Measurements from ENCODE around the gene AKAP13.
"Not testable (repeated sequence)": the region's sequence is repeated elsewhere in the genome, so short reads cannot be mapped to it uniquely, and the experiment has no call there.

The AKAP13 gene

GRCh38 chr15:85480923-85481322, 100.5 kb downstream of the AKAP13 start:
- no peak for DNase-seq

- not testable (repeated sequence) for DNase-seq
Measured at GRCh38 chr15:85481543-85481942, 101.1 kb downstream of the AKAP13 start.

DNA sequence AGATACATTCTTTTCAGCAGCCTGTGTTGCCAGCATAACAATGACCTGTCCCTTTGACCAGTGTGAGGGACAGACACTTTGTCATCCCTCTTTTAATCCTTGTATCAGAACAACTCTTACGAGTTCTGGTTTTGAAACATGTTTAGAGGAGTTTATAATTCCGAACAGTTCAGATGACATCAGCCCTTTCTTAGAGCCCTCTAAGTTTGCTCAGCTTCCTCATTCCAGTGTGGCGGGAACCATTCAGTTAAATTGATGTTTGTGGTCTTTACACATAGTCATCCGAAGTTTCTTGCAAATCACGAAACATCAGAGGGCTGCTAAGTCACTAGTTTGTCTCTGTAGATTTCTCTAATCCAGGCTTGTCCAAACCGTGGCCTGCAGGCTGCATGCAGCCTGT, 102.5 kb downstream of the AKAP13 start:
- DNase-seq = peak; percentile 65 to 71

GRCh38 chr15:85483955-85484354, 103.6 kb downstream of the AKAP13 start:
- not testable (repeated sequence) for DNase-seq

DNA sequence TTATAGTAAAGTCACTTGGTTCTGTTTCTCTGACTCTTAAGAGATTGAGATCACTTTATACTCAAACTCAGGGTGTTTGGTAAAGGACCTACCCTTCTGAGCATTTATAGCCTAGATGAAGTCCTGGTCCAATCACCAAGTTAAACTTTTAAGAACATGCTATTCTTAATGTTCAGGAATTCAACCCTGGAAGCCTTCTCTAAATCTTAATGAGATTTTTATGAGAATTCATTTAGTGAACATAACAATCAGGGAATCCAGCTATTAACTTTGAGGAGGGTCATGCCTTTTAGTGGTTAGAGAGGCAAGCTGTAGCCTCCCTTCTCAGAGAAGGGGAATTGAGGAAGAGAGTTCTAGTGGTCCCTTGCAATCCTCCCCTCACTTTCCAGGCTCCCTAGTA, 104.5 kb downstream of the AKAP13 start:
- DNase-seq = not testable (repeated sequence)

GRCh38 chr15:85485956-85486567, 105.7 kb downstream of the AKAP13 start:
- DNase-seq = peak; percentile 83 to 84

DNA sequence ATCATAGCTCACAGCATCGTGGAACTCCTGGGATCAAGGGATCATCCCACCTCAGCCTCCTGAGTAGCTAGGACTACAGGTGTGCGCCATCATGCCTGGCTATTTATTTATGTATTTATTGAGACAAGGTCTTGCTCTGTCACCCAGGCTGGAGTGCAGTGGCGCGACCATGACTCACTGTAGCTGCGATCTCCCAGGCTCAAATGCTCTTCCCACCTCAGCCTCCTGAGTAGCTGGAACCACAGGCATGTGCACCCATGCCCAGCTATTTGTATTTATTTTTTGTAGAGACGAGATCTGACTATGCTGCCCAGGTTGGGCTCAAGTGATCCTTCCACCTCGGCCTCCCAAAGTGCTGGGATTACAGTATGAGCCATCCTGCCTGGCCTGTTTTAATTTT, 107.4 kb downstream of the AKAP13 start:
- DNase-seq = not testable (repeated sequence)

DNA sequence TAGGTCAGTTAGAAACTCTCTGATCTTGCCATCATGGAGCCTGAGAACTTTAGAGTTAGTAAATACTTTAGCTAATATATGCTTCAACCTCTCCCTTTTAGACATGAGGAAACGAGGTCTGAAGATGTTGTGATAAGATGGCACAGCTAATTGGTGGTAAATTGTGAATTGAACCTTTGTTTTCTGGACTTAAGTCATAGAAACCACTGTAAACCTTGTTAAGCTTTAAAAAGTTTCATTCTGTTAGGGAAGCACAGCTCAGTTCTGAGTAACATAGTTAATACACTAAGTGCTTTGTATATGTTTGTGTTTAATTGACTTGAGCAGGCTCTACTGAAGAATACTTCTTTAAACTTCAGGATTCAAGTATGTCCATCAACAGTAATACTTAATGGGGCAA, 108.6 kb downstream of the AKAP13 start:
- no peak for DNase-seq

GRCh38 chr15:85489773-85490493, 109.5 kb downstream of the AKAP13 start:
- DNase-seq = no peak

- peak; percentile 25 to 47 for DNase-seq
Measured at GRCh38 chr15:85490856-85491255, 110.5 kb downstream of the AKAP13 start.

- peak in 1 of 2 donors; percentile 18 for DNase-seq
Measured at GRCh38 chr15:85491691-85492090, 111.3 kb downstream of the AKAP13 start.

DNA sequence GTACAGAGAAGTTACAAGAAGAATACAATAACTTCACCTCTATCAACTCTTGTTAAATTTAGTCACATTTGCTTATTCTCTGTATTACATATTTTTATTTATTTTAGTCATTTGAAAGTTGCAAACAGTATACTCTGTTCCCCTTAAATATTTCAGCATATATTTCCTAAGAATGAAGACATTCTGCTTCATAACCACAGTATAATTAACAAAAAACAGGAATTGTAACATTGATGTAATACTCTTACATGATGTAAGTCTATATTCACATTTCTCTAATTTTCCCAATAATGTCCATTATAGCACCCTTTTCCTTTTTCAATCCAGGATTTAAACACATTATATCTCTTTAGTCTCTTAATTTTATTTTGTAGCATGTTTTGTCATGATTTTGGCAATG, 112.0 kb downstream of the AKAP13 start:
- DNase-seq = peak in 1 of 2 donors; percentile 89

- DNase-seq = no peak
Measured at GRCh38 chr15:85493260-85493659, 112.9 kb downstream of the AKAP13 start.

GRCh38 chr15:85494048-85494777, 113.8 kb downstream of the AKAP13 start:
- DNase-seq = peak; percentile 58 to 73

DNA sequence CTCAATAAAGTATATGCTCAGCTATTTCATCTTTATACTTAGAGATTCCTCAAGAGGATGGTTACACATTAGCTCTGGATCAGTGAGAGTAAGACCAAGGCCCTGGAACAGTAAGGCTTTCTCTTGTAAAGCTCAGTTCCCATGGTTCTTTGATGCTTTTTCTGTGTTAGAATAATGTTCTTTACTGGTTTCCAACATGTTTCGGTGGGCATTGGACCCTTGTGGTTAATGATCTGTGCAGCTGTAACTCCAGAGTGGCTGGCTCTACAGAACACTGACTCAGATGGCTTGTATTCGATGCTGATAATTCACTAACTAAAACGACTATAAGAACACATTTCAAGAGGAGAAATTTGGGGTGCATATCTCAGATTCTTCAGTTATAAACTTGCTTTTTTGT, 114.7 kb downstream of the AKAP13 start:
- no peak for DNase-seq

GRCh38 chr15:85495544-85495943, 115.1 kb downstream of the AKAP13 start:
- no peak for DNase-seq

GRCh38 chr15:85496151-85496550, 115.7 kb downstream of the AKAP13 start:
- DNase-seq = no peak

DNA sequence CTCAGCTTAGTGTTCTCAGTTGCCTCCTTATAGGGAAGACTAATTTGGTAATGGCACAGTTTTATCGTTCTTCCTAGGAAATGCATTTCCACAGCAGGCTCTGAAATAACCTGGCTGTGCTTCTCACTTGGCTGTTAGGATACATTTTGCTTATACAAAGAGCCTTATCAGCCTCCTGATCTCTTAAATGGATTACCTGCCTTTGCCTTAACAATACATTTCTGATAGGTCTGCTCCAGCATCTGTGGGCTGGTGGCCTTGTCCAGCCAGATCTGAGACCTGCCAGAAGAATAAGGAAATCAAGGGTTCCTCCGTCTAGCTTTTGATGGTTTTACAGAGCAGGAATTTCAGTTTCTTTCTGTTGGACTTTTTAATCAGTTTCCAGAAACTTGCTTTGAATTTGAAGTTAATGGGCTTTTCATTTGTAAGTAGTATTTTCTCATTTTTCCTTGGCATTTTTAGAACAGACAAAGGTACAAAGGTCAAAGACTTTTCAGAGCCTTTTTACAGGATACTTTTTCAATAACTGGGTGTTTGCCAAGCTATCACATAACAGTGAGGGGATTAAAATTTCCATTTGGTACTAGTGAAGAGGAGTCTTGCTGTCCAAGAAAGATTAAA, 116.3 kb downstream of the AKAP13 start:
- DNase-seq = no peak

GRCh38 chr15:85497172-85497569, 116.8 kb downstream of the AKAP13 start:
- DNase-seq = no peak

GRCh38 chr15:85498471-85498870, 118.1 kb downstream of the AKAP13 start:
- no peak for DNase-seq

DNA sequence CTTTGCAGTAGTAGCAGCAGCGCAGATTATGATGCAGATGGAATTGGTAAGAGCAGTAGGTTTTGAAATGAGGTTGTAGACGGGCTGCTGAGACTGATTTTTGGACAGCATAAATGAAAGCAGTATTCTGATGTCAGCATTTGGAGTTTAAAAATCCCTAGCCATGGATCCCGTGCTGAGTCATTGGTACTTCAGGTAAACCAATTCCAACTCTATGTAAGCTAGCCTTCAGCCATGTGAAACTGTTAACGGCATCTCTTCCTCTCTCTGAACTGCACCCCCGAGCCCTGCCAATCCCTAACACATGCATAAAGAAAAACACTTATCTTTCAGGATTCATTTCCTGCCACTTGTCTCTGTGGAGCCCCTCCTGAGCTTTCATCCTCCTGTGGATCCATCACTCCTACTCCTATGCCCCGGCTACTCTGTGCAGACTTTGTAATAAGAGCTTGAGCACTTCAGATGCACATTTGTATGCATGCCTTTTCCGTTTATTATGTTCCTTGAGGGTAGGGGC, 119.0 kb downstream of the AKAP13 start:
- no peak for DNase-seq

DNA sequence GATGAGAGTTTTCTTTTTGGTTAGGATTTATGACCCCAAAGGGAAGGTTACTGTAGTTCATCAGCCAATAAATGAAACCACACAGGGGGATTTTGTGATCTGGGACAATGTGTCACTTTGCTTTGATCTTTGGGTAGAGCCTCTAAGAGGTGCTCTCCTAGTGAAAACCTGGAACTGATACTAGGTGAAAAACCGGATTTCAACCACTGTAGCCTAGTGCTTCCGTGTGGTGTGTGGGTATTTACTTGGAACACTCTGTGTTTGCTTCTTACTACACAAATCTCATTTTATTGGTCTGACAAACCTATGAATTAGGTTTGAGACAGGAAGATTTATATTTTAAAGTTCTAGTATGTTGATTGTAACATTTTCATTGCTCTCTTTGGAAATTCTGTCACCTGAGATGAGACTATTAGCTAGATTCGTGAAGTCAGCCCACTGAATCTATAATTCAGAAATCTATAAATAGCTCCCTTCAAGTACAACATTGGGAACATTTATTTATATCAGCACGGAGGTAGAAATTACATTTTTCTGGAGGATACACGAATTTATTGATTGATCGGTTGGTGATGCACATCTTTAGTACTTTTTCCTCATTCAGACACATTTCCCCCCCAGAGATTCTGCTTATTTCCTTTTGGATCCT, 119.8 kb downstream of the AKAP13 start:
- DNase-seq = no peak
